Measurements from ENCODE around the gene KIF3A. TPM values are rescaled to one million over a fixed set of nuclear protein-coding genes. Genes with fewer than 3 reads are reported as not detected.

Gene KIF3A
- total and polyA plus RNA-seq, 2 of the 8 experiments (the other 6 are each of a cell fraction or from before 2014, with no cell fraction given) = 3.1 to 13.1 TPM

GRCh38 chr5:132689513-132689912 lies 47.8 kb downstream of the KIF3A start:
- CTCF ChIA-PET (ENCODE audit: partially characterized antibody) = interaction anchor here (0.6 to 1.6 kb wide), 3 partner anchors 10 to 162 kb away, joined by 3 to 4 read pairs (median 4); no protein-coding TSS in a partner anchor
- 87% methylated on average over 7 of the region's 7 CpGs; no CpG with 5 or more reads in 1 of the 2 experiments for WGBS, 2 experiments (ENCODE audit: extremely low coverage in 1 of 2, insufficient coverage in 1 of 2, insufficient read length in 1 of 2, insufficient replicate concordance in 2 of 2, low coverage in 1 of 2, low lambda C conversion rate in 2 of 2, missing lambda C conversion rate in 1 of 2)
- TF ChIP-seq PHF8 (conservative IDR thresholded peaks at IDR 0.05; ENCODE audit: low read depth, low read length) (no peak), ASH2L (IDR thresholded peaks at IDR 0.05; ENCODE audit: low read length) (no peak), JUND (IDR thresholded peaks at IDR 0.05; ENCODE audit: low read length) (no peak), EP300 (IDR thresholded peaks at IDR 0.05; ENCODE audit: borderline replicate concordance in 1 of 2, low read depth in 2 of 2, low read length in 2 of 2) (no peak), JUN (IDR thresholded peaks at IDR 0.05; ENCODE audit: low read depth, low read length) (no peak), SP4 (IDR thresholded peaks at IDR 0.05; ENCODE audit: low read length) (no peak), FOSL1 (IDR thresholded peaks at IDR 0.05; ENCODE audit: insufficient read depth, low read depth, low read length) (no peak), TEAD4 (IDR thresholded peaks at IDR 0.05; ENCODE audit: low read depth, low read length) (no peak), E2F6 (IDR thresholded peaks at IDR 0.05) (no peak), BRCA1 (IDR thresholded peaks at IDR 0.05; ENCODE audit: low read depth, low read length) (no peak), MAX (IDR thresholded peaks at IDR 0.05) (no peak), NRF1 (IDR thresholded peaks at IDR 0.05; ENCODE audit: low read depth, low read length) (no peak), RAD21 (IDR thresholded peaks at IDR 0.05 in 1 of 2, conservative IDR thresholded peaks at IDR 0.05 in 1 of 2; ENCODE audit: low read depth in 2 of 2, low read length in 2 of 2) (no peak)

More at GRCh38 chr5:132689513-132689912, 47.8 kb downstream of the KIF3A start:
- no peak overlapping the region for H2AK5ac ChIP-seq (ENCODE audit: low read depth, low read length)
- FAIRE-seq = no peak
- no peak overlapping the region for H3K4me3 ChIP-seq (ENCODE audit: extremely low read depth in 1 of 4, insufficient read depth in 2 of 4, low read depth in 3 of 4, low read length in 4 of 4)
- no peak overlapping the region for H3K9ac ChIP-seq (replicated peaks in 1 of 4; ENCODE audit: extremely low read depth in 1 of 4, low read depth in 3 of 4, low read length in 3 of 4)
- no peak overlapping the region for H2BK15ac ChIP-seq (ENCODE audit: low read length)
- no peak overlapping the region for H2BK20ac ChIP-seq (ENCODE audit: low read length)
- H4K91ac ChIP-seq (replicated peaks; ENCODE audit: insufficient read length, low read length) = no peak overlapping the region
- H4K8ac ChIP-seq (ENCODE audit: extremely low read depth, insufficient read depth, low read length) = no peak overlapping the region
- H3K56ac ChIP-seq (replicated peaks; ENCODE audit: insufficient read length, low read depth, low read length) = no peak overlapping the region
- H3K14ac ChIP-seq (ENCODE audit: insufficient read length) = no peak overlapping the region
- H4K20me1 ChIP-seq (replicated peaks in 1 of 2; ENCODE audit: control insufficient read depth in 1 of 2, insufficient read depth in 2 of 2, low read length in 2 of 2) = no peaks in the 10 kb centered on the region
- no peak overlapping the region for H2BK120ac ChIP-seq (replicated peaks; ENCODE audit: low read depth, low read length)
- no peak overlapping the region for H3K4ac ChIP-seq (replicated peaks; ENCODE audit: insufficient read length, low read depth, low read length)
- no peak overlapping the region for H2BK12ac ChIP-seq (ENCODE audit: low read depth, low read length)
- H2AFZ ChIP-seq (ENCODE audit: low read length) = no peak overlapping the region
- H4K5ac ChIP-seq (ENCODE audit: insufficient read length, low read depth, low read length) = no peak overlapping the region
- H2BK5ac ChIP-seq (ENCODE audit: low read depth, low read length) = no peak overlapping the region
- H3K9me3 ChIP-seq (ENCODE audit: insufficient read depth in 2 of 2, low read depth in 1 of 2, low read length in 1 of 2) = no peaks in the 10 kb centered on the region
- no peak overlapping the region for H3K27ac ChIP-seq (ENCODE audit: low read depth, low read length)
- H3K18ac ChIP-seq (ENCODE audit: extremely low read depth, low read length) = no peak overlapping the region
- no peak for DNase-seq (ENCODE audit: low read depth in 1 of 2, low spot score in 2 of 2)
- H3K4me1 ChIP-seq (replicated peaks in 1 of 4; ENCODE audit: control insufficient read depth in 3 of 4, insufficient read depth in 4 of 4, low read length in 3 of 4) = no peaks in the 10 kb centered on the region
- H3K4me2 ChIP-seq (ENCODE audit: insufficient read depth in 1 of 2, low read depth in 2 of 2, low read length in 2 of 2) = no peak overlapping the region
- no peaks in the 10 kb centered on the region for H3K79me1 ChIP-seq (ENCODE audit: low read depth, low read length)
- H3K23ac ChIP-seq (ENCODE audit: insufficient read length) = no peak overlapping the region
- POLR2A ChIA-PET (ENCODE audit: partially characterized antibody) = interaction anchor here (1.3 kb wide), 1 partner anchor 15 kb away, joined by 5 read pairs; the partner anchor contains the start of gene IL4
- H3K79me2 ChIP-seq (ENCODE audit: control insufficient read depth in 1 of 2, insufficient read depth in 2 of 2, low read length in 2 of 2) = no peaks in the 10 kb centered on the region
- no peaks in the 10 kb centered on the region for H3K23me2 ChIP-seq (ENCODE audit: low read depth, low read length)
- no peaks in the 10 kb centered on the region for H3K27me3 ChIP-seq (replicated peaks in 1 of 4; ENCODE audit: control insufficient read depth in 3 of 4, extremely low read depth in 1 of 4, insufficient read depth in 3 of 4, low read length in 3 of 4)
- no peaks in the 10 kb centered on the region for H3K36me3 ChIP-seq (ENCODE audit: control insufficient read depth in 2 of 4, insufficient read depth in 4 of 4, low read length in 3 of 4)
